Measurements from ENCODE around the gene TMEM61.
"Not testable (repeated sequence)": the region's sequence is repeated elsewhere in the genome, so short reads cannot be mapped to it uniquely, and the experiment has no call there.

The TMEM61 gene

GRCh38 chr1:54936791-54937190 lies 43.6 kb upstream of the TMEM61 start:
- H2AFZ ChIP-seq (ENCODE audit: low read length): no peak overlapping the region
- no peaks in the 10 kb centered on the region for H3K36me3 ChIP-seq (replicated peaks; ENCODE audit: insufficient read depth, low read length)
- no peaks in the 10 kb centered on the region for H3K9me3 ChIP-seq (replicated peaks; ENCODE audit: insufficient read depth, low read length)
- H3F3A ChIP-seq (ENCODE audit: insufficient read depth, low read length): no peaks in the 10 kb centered on the region
- H3K9ac ChIP-seq (ENCODE audit: low read length): no peak overlapping the region
- H3K27ac ChIP-seq (ENCODE audit: low read length): no peak overlapping the region
- no peaks in the 10 kb centered on the region for H3K79me2 ChIP-seq (ENCODE audit: low read length)
- H3K4me1 ChIP-seq (ENCODE audit: low read length): no peaks in the 10 kb centered on the region
- H3K4me2 ChIP-seq (ENCODE audit: low read depth, low read length): no peak overlapping the region
- H3K4me3 ChIP-seq (ENCODE audit: low read length): no peak overlapping the region
- TF ChIP-seq, protein P1, sequence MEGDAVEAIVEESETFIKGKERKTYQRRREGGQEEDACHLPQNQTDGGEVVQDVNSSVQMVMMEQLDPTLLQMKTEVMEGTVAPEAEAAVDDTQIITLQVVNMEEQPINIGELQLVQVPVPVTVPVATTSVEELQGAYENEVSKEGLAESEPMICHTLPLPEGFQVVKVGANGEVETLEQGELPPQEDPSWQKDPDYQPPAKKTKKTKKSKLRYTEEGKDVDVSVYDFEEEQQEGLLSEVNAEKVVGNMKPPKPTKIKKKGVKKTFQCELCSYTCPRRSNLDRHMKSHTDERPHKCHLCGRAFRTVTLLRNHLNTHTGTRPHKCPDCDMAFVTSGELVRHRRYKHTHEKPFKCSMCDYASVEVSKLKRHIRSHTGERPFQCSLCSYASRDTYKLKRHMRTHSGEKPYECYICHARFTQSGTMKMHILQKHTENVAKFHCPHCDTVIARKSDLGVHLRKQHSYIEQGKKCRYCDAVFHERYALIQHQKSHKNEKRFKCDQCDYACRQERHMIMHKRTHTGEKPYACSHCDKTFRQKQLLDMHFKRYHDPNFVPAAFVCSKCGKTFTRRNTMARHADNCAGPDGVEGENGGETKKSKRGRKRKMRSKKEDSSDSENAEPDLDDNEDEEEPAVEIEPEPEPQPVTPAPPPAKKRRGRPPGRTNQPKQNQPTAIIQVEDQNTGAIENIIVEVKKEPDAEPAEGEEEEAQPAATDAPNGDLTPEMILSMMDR (IDR thresholded peaks at IDR 0.05; ENCODE audit: low read length): no peak
- TF ChIP-seq EZH2 (optimal IDR thresholded peaks at IDR 0.05; ENCODE audit: low read depth, low read length) (no peak), EZH2phosphoT487 (IDR thresholded peaks at IDR 0.05; ENCODE audit: low read length) (no peak)
- H3K9me2 ChIP-seq (replicated peaks; ENCODE audit: insufficient read depth, low read length): no peaks in the 10 kb centered on the region
- no peaks in the 10 kb centered on the region for H4K20me1 ChIP-seq (ENCODE audit: insufficient read depth, low read length)
- no peaks in the 10 kb centered on the region for H3K27me3 ChIP-seq (replicated peaks; ENCODE audit: insufficient read depth, low read length)
- no peak for DNase-seq

DNA sequence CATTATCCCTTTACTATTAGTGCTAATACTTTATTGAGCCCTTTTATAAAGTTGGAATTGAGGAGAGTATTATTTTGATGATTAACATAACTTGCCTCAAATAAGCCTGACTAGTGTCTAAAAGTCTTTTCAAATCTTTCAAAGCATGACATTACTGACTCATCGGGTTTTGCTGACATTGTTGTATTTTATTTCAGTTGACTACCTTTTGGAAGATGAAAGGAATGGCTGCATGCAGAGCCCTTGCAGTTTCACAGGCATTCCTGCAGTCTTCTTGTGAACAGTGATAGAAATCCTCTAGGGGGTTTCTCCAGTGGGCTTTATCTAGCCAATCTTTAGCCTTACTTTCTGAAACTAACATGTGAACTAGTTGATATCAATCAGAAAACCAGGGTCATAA lies 43.0 kb upstream of the TMEM61 start:
- TF ChIP-seq EZH2 (optimal IDR thresholded peaks at IDR 0.05; ENCODE audit: low read depth, low read length) (no peak), EZH2phosphoT487 (IDR thresholded peaks at IDR 0.05; ENCODE audit: low read length) (no peak)
- TF ChIP-seq, protein P1 (IDR thresholded peaks at IDR 0.05; ENCODE audit: low read length): no peak
- H3K4me3 ChIP-seq (ENCODE audit: low read length): no peak overlapping the region
- no peaks in the 10 kb centered on the region for H3K4me1 ChIP-seq (ENCODE audit: low read length)
- H3K9ac ChIP-seq (ENCODE audit: low read length): no peak overlapping the region
- no peaks in the 10 kb centered on the region for H3K79me2 ChIP-seq (ENCODE audit: low read length)
- no peaks in the 10 kb centered on the region for H3K36me3 ChIP-seq (replicated peaks; ENCODE audit: insufficient read depth, low read length)
- H3K9me3 ChIP-seq (replicated peaks; ENCODE audit: insufficient read depth, low read length): no peaks in the 10 kb centered on the region
- H3K9me2 ChIP-seq (replicated peaks; ENCODE audit: insufficient read depth, low read length): no peaks in the 10 kb centered on the region
- no peaks in the 10 kb centered on the region for H3F3A ChIP-seq (ENCODE audit: insufficient read depth, low read length)
- no peak overlapping the region for H3K4me2 ChIP-seq (ENCODE audit: low read depth, low read length)
- no peaks in the 10 kb centered on the region for H3K27me3 ChIP-seq (replicated peaks; ENCODE audit: insufficient read depth, low read length)
- H2AFZ ChIP-seq (ENCODE audit: low read length): no peak overlapping the region
- no peaks in the 10 kb centered on the region for H4K20me1 ChIP-seq (ENCODE audit: insufficient read depth, low read length)
- H3K27ac ChIP-seq (ENCODE audit: low read length): no peak overlapping the region
- no peak for DNase-seq

- DNase-seq; H3K4me3 ChIP-seq (ENCODE audit: low read length); H4K20me1 ChIP-seq (ENCODE audit: insufficient read depth, low read length); H3K4me1 ChIP-seq (ENCODE audit: low read length); H3F3A ChIP-seq (ENCODE audit: insufficient read depth, low read length); H3K9me3 ChIP-seq (replicated peaks; ENCODE audit: insufficient read depth, low read length); H3K27me3 ChIP-seq (replicated peaks; ENCODE audit: insufficient read depth, low read length); H2AFZ ChIP-seq (ENCODE audit: low read length); H3K27ac ChIP-seq (ENCODE audit: low read length); H3K36me3 ChIP-seq (replicated peaks; ENCODE audit: insufficient read depth, low read length); H3K4me2 ChIP-seq (ENCODE audit: low read depth, low read length); H3K9ac ChIP-seq (ENCODE audit: low read length); H3K9me2 ChIP-seq (replicated peaks; ENCODE audit: insufficient read depth, low read length); H3K79me2 ChIP-seq (ENCODE audit: low read length): not testable (repeated sequence)
These were observed 41.5 kb upstream of the TMEM61 start for GRCh38 chr1:54938955-54939354.

DNA sequence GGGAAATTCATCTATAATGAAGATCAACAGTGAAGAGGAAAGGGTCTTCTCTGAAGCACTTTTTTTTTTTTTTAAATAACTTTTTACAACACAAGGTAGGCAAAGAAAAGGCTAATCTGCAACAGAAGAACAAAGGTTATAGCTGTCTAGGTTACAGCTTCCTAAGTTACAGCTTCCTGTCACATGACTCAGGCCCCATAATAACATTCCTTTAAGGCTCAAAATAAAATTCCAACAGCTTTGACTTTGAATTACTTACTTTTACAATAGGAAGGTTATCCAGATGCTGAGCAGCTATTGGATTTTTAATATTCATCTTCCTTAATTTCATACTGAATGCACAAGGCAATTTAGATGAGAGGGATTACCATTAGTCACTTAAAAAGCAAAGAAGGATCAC lies 40.4 kb upstream of the TMEM61 start:
- Histone ChIP-seq H3K9me2 (replicated peaks; ENCODE audit: insufficient read depth, low read length) (no peaks in the 10 kb centered on the region), H3K9ac (ENCODE audit: low read length) (no peak overlapping the region), H3K36me3 (replicated peaks; ENCODE audit: insufficient read depth, low read length) (no peaks in the 10 kb centered on the region), H3K79me2 (ENCODE audit: low read length) (no peaks in the 10 kb centered on the region), H3K4me1 (ENCODE audit: low read length) (no peaks in the 10 kb centered on the region), H3K9me3 (replicated peaks; ENCODE audit: insufficient read depth, low read length) (no peaks in the 10 kb centered on the region), H2AFZ (ENCODE audit: low read length) (no peak overlapping the region), H3F3A (ENCODE audit: insufficient read depth, low read length) (no peaks in the 10 kb centered on the region), H3K27me3 (replicated peaks; ENCODE audit: insufficient read depth, low read length) (no peaks in the 10 kb centered on the region), H3K4me2 (ENCODE audit: low read depth, low read length) (no peak overlapping the region), H4K20me1 (ENCODE audit: insufficient read depth, low read length) (no peaks in the 10 kb centered on the region), H3K27ac (ENCODE audit: low read length) (no peak overlapping the region), H3K4me3 (ENCODE audit: low read length) (no peak overlapping the region)
- TF ChIP-seq, protein P1 (IDR thresholded peaks at IDR 0.05; ENCODE audit: low read length): no peak
- TF ChIP-seq EZH2phosphoT487 (IDR thresholded peaks at IDR 0.05; ENCODE audit: low read length): no peak
- TF ChIP-seq EZH2 (optimal IDR thresholded peaks at IDR 0.05; ENCODE audit: low read depth, low read length): no peak
- DNase-seq: no peak
